H1 (cell line): ENCODE results near the gene DENND4A. TPM values are rescaled to one million over a fixed set of nuclear protein-coding genes. Genes with fewer than 3 reads are reported as not detected.

Source experiments
- CEBPB ChIP-seq: IDR thresholded peaks from 2 replicates; pipeline ENCODE4 v1.6.1; 2012; ENCODE audit warnings: low read depth, low read length
- CHD7 ChIP-seq: fragments of 300-600 bp; sonication (generic); IDR thresholded peaks from 2 replicates; pipeline ENCODE4 v1.7.1; 2012; ENCODE audit warnings: low read length, moderate library complexity, mild to moderate bottlenecking, inconsistent platforms; ENCODE audit not compliant: insufficient replicate concordance
- CTCF ChIP-seq, 3 experiments: IDR thresholded peaks; 1 replicate in 2 of 3; 2 replicates in 1 of 3; pipeline versions ENCODE4 v1.5.1 to v1.6.1; 2011; ENCODE audit warnings: low read length in 3 of 3, mild to moderate bottlenecking in 3 of 3, inconsistent platforms in 2 of 3, low read depth in 1 of 3, moderate library complexity in 1 of 3; ENCODE audit not compliant: insufficient read depth in 1 of 3; ENCODE audit errors: control extremely low read depth in 1 of 3
- EGR1 ChIP-seq: IDR thresholded peaks from 2 replicates; pipeline ENCODE4 v1.6.1; 2011; ENCODE audit warnings: low read depth, low read length, borderline replicate concordance
- NANOG ChIP-seq: IDR thresholded peaks from 2 replicates; pipeline ENCODE4 v1.6.1; 2011; ENCODE audit warnings: low read length, low read depth, mild to moderate bottlenecking, inconsistent platforms; ENCODE audit not compliant: insufficient read depth, poor library complexity, severe bottlenecking
- POU5F1 ChIP-seq: IDR thresholded peaks from 2 replicates; pipeline ENCODE4 v1.6.1; 2011; ENCODE audit warnings: low read depth, mild to moderate bottlenecking, low read length, moderate library complexity
- SIN3A ChIP-seq, 2 experiments: IDR thresholded peaks in 1 of 2; conservative IDR thresholded peaks in 1 of 2; 2 replicates each; pipeline ENCODE4 v1.6.1; 2011 to 2012; ENCODE audit warnings: low read length in 2 of 2, improper control_type of control experiment in 1 of 2, low read depth in 1 of 2, mild to moderate bottlenecking in 1 of 2
- SP1 ChIP-seq: IDR thresholded peaks from 2 replicates; pipeline ENCODE4 v1.6.1; 2011; ENCODE audit warnings: low read depth, low read length
- SP2 ChIP-seq: IDR thresholded peaks from 2 replicates; pipeline ENCODE4 v1.6.1; 2012; ENCODE audit warnings: mild to moderate bottlenecking, low read length, inconsistent platforms
- polyA plus RNA-seq, 7 experiments: library from polyadenylated mRNA; depleted of rRNA in 3 of 7; stranded (reverse) in 5 of 7; unstranded in 2 of 7; fragments of >200 nt in 5 of 7; fragments of 200-250 nt in 2 of 7; gene quantifications; 1 replicate in 5 of 7; 2 replicates in 1 of 7; 4 replicates in 1 of 7; pipeline versions ENCODE4 v1.2.1 to v1.2.3, GENCODE V29; 2011 to 2013; ENCODE audit warnings: missing spikeins in 2 of 7, mixed read lengths in 2 of 7
- total RNA-seq: library from RNA; stranded (reverse); fragmentation: NEBNext Ultra II Directional; extraction: Animal tissue kit (Norgen Biotek cat#: 25700); gene quantifications from 2 replicates; pipeline ENCODE4 v1.2.1, GENCODE V29; 2021

Gene DENND4A
- total and polyA plus RNA-seq, 2 of the 8 experiments (the other 6 are each of a cell fraction or from before 2014, with no cell fraction given), result 1.3 to 4.7 TPM

GRCh38 chr15:65612616-65612946 is 179.5 kb downstream of the DENND4A start (continued):
- TF ChIP-seq CHD7 (no peak), POU5F1 (no peak), SIN3A (conservative IDR thresholded peaks at IDR 0.05 in 1 of 2, IDR thresholded peaks at IDR 0.05 in 1 of 2; ENCODE audit: low read depth in 1 of 2, low read length in 2 of 2) (no peak), SP1 (no peak), NANOG (no peak), SP2 (no peak), EGR1 (no peak), CTCF (IDR thresholded peaks at IDR 0.05; ENCODE audit: control extremely low read depth in 1 of 3, insufficient read depth in 1 of 3, low read depth in 1 of 3, low read length in 3 of 3) (no peak), CEBPB (no peak)
